HG02678 (cell line): Measurements from ENCODE around the gene TMEM201.

ENCODE experiments used
- ATAC-seq: cut with Tn5 transposase; IDR thresholded peaks from one replicate; pipeline ENCODE4 v1.9.1; 2021; ENCODE audit warnings: mild to moderate bottlenecking, moderate library complexity; ENCODE audit not compliant: unreplicated experiment

The TMEM201 gene

DNA sequence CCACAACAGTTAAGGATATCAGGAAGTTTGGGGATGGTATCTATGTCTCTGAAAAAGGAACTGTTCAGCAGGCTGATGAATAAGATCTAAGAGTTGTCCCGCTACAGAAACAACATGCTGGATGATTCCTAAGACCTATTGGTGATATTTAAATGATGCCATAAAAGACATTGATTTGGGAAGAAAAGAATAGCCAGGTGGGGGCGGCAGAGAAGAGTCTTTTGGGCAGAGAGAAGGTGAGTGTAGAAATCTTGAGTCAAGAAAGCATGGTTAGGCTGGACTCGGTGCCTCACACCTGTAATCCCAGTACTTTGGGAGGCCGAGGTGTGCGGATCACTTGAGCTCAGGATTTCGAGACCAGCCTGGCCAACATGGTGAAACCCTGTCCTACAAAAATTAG is 11.8 kb upstream of the TMEM201 start:
- no peak for ATAC-seq

DNA sequence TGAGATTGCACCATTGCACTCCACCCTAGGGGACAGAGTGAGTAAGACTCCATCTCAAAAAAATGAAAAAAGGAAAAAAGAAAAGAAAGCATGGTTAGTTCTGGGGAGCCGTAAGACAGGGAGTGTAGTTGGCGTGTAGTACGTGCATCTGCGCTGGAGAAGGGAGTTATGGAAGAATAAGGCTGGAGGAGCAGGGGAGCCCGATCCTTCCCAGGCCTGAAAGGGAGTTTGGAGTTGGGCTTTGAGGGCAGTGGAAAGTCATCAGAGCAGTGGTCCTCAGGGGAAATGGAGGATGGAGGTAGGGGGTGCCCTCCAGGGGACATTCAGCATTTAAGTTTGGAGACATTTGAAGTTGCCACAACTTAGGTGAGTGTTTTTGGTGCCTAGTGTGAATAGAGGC is 11.3 kb upstream of the TMEM201 start:
- ATAC-seq = no peak

DNA sequence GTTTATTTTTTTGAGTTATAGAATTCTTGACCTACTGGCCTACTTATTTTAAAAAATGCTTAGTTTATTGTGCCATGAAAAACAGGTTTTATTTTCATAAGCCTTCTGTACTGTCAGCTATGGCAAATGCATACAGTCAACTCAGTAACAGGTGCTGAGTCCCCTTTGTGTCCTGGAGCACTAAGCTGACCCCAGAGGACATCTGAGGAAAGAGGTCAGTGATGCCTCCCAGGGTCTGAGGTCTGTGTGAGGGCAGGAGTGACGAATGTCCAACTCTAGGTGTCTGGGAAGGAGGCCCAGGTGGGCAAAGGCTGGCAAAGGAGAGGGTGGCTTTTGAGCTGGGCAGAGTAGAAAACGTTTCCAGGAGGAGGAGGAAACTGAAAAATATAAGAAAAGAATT is 7.8 kb upstream of the TMEM201 start:
- ATAC-seq = no peak

DNA sequence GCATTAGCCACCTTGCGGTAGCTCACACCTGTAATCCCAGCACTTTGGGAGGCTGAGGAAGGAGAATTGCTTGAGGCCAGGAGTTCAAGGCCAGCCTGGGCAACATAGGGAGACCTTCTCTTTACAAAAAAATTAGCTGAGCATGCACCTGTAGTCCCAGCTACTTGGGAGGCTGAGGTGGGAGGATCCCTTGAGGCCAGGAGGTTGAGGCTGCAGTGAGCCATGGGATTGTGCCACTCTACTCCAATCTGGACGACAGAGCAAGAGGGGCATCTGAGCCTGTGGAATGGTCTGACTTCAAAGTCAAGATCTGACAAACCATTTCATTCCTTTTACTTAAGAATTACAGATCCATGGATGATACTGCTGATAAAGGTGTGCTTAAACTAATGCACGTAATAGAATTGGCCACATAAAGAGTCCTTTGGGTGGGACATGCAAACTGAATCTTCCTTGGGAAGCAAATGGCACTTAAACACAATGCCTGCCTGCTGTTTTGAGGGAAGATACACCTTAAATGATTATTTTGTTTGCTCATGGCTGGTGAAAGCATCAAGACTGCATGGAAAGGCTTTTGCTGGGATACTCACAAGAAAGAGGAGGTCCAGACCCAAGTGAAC is 2.5 kb upstream of the TMEM201 start:
- no peak for ATAC-seq

DNA sequence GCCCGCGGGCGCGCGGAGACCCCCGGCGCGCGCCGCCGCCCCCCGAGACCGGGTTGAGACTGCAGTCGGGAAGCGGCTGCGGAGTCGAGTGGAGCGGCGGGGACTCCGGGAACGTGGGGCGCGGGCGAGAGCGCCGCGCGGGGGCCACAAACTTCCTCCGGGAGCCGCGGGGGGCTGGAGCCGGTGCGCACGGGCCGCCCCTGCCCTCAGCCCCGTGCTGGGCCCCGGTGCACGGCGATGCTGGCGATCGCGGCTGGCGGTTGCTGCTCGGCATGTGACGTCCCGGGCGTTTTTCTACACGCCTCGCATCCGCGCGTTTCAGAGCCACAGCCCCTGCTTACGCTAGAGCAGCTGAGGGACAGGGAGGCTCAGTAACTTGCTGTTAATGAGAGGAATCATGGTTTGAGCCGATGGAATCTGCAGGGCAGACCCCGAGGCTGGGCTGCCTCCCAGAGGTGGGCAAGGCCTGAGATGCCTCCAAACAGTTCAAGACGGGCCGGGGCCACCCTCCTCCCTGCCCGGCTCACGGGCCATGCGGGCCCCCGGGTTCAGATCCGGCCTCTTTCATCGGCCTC is 520 bp downstream of the TMEM201 start:
- ATAC-seq = peak; percentile 16

DNA sequence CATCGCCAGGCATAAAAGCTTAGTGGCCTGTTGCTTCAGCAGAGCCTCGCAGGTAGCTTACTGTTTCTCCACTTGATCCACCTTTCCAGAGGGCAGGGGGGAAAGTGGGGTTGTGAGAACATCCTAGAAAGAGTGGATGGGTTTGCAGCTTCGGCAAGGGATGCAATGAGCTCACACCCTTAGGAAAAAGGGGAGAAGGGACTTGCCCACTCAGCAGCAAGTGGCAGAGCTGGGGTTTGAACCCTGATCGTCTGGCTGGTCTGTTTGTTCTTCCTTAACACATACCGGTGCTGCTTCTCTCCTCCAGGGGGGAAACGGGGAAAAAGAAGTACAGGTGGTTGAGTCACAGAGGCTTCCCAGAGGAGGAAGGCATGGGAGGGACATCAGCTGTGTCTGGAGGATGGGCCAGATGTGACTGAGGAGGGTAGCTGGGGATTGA is 1.0 kb downstream of the TMEM201 start:
- no peak for ATAC-seq

DNA sequence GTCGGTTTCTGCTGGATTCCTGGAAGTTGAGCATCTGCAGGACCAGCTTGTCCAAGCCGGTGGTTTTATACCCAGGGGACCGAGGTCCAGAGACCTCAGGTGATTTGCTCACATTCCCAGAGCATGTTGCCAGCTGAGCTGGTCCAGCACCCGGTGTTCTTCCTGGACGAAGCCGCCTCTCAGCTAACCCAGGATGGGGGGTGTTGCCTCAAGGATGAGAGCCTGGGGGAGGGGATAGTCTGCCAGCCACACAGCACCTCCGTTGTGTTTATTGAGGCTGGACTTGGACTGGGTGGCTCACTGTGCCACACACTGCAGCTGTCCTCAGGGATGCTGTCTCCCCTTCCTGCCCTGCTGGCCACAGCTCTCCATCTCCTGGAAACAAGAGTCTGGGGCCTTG is 1.5 kb downstream of the TMEM201 start:
- ATAC-seq = no peak

DNA sequence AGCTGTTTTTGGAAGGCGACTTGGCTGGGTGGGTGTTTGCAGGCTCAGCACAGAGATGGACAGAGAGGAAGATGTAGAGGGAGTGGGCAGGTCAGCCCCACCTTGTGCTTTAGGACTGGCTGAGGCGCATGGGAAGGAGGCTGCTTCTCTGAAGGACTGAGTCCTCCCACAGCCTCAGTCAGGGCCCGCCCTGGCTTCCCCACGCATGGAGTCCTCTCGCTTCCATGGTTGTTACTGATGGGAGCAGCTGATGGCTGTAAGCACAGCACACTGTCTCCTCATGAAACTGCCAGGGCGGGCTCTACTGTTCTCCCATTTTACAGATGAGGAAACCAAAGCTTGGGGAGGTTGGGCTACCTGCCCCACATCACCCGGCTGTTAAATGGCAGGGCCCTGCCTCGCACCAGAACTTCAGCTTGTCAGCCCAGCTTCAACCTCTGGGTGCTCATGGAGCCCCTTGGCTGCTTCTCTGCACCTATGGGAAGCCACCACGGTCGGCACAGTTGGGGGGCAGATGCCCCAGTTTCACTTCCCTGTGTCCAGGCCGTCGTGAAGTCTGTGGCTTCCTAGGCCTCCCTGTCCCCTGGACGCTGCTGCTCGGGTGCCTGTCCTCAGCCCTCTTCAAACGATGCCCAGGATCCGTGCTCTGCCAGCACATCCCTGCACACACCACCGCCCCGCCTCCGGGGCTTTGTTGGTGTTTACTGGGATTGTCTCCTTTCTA is 2.4 kb downstream of the TMEM201 start:
- ATAC-seq = no peak

DNA sequence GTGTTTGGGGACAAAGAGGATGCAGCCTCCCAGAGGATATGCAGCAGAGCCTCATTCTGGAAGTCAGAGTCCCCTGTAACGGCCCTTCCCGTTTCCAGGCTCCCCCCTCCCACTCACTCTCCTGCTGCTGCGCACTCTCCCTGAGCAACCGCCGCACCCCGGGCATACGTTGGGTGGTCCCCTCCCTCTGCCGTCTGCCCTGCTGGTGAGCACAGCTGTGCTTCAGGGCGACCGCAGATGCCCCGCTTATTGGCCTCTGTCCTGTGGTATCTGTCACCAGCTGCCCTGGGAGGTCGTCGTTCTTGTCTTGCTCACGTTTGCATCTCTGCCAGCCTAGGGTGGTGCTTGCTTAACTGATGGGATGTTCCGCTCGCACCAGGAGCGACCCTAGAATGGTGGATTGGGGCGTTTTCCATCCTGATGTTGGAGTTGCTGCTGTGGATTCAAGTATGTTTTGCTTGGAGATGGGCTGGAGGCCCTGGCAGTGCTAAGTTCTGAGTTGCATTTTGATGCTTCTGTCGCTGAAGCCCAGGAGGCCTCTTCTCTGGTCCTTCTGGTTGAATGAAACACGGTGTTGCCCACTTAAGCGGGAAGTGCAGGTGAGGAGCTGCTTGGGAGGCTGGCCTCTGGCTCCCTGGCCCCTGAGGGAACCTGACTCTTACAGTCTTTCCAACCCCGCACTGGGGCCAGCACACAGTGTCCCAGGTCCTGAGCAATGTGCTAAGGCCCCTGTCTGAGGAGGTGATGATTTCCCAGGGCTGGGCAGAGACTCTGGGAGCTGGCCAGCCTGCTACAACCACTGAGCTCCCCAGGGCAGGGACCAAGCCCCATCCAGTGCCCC is 3.2 kb downstream of the TMEM201 start:
- ATAC-seq = no peak

DNA sequence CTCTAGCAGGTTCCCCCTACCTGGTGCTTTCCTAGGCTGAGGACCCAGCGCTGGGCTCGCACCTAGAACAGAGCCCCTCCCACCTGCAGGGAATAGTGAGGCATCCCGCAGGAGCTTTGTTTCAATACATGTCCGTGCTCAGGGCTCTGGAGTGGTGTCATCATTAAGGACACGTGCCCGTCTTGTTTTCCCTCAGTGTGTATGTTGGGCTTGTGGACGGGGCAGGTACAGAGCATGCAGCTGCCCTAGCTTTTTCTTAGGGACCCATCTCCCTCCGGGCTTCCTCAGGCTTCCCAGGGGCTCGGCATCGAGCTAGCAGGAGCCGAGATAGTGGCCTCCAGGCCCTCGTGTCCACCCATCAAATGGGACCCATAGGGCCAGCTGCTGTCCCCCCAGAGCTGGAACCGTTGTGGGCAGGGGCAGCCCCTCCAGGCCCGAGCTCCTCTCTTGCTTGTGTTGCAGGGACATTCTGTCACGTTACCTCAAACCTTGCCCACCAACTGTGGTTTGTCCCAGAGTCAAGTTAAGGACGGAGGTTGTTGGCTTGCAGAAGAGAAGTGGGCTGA is 3.9 kb downstream of the TMEM201 start:
- no peak for ATAC-seq

DNA sequence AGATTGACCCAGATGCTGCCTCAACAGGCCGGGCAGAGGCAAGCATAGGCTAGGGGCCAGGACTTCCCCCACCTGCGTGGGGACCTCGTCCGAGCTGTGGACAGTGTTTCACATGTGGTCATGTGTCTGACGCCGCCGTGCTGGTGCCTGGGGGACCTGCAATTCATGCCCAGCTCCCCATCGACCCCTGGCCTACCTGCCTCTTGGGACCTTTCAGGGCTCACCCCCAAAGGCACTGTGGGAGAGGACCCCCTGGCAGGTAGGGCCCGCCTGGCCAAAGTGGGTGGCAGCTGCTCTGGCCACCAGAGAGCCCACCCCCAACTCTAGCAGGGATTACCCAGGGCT is 4.4 kb downstream of the TMEM201 start:
- no peak for ATAC-seq

DNA sequence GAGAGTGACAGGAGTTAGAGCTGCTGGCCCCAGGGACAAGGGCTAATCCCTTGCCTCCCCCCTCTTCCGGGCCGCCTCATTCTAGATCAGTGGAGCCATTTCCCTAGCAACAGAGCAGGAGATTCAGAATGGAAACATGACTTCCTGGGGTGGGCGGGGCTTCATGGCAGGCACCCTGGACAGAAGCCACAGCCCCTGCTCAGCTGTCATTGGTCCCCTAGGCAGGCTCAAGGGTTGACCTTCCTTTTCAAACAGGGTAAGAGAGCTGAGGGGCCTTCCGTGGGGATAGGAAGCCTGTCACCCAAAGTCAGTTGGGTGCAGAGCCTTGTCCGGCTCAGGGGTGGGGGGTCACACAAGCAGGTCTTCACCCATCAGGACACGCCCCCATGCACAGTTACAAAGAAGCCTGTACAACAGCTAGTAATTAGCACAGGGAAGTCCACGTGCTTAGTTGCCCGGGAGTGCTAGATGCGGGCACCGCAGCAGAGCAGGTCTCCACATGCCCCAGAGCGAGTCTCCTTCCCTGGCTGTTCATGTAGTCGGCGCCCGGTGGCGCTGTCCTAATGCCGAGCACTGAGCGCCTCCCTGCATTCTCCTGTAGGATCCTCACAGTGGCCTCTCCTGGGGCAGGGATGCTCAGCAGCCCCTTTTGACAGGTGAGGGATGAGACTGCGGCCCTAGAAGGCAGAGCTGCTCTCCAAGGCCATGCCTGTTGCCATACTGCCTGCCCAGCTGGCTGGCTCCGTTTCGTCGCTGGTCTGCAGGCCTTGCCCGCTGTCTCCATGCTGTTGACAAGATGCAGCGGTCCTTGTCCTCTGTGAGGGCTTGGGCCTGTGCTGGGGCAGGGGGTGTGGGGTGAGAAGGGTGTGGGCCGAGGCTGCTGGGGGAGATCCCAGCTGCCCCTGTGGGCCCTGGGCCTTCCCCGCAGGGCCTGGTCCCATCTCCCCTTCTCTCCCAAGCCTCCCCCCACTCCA is 5.1 kb downstream of the TMEM201 start:
- ATAC-seq = peak; percentile 34

DNA sequence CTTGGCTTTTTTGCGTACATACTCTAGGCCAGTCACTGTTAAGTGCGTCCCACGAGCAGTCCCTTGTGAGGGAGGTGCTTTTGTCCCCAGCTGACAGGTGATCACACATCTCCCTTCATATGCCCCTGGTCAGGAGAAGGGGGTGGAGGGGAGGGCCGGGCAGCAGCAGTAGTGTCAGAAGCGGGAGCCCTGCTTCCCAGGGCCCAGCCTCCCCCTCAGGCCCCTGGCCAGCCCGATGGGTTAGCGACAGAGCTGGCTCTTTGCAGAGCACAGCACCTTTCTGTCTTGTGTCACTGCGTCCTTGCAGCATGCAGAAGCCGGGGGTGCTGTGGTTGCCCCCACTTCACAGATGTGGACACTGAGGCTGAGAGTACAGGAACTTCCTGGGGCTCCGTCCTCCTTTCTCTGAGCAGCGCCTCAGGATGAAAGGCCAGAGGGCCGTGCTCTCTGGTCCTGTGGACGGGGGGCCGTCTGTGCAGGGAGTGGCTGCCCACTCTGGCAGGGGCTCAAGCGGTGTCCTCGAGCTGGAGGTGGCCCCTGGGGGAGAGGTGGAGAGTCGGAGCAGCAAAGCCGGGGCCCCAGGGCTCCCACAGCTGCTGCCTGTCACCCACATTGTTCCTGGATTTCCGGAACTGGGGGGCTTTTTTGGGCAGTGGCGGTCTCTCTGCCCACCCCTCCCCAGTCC is 5.9 kb downstream of the TMEM201 start:
- no peak for ATAC-seq

DNA sequence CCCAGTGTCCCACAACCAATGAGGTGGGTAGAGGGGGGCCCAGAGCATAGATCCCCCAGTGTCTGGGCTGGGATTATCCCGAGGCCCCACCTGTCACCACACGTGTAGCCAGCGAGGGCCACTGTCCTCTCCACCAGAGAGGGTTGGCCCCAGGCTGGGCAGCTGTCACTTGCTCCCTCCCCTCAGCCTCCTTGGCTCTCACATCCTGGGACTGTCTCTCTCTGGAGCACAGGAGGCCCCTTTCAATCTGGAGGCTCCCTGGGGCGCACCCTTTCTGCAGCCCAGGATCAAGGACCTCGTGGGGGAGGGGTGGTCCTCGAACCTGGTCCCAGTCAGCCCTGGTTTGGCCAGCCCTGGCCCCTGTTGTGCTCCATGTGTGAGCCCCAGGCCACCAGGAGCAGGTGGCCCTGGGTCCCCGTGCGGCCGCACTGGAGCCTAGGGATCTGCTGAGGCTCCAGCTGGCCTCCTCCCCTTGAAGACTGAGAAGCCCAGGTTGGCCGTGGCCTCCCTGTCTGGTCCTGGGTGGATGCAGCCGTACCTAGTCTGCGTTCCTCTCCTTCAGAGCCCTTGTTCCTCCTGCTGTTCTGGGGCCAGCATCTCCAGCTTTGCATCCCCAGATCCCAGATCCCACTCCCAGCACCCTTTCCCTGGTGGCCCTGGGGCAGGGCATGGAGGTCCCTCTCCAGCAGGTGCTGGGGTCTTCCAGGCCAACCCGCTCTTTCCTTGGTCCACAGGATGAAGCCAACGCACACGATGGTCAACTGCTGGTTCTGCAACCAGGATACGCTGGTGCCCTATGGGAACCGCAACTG is 6.7 kb downstream of the TMEM201 start:
- no peak for ATAC-seq

DNA sequence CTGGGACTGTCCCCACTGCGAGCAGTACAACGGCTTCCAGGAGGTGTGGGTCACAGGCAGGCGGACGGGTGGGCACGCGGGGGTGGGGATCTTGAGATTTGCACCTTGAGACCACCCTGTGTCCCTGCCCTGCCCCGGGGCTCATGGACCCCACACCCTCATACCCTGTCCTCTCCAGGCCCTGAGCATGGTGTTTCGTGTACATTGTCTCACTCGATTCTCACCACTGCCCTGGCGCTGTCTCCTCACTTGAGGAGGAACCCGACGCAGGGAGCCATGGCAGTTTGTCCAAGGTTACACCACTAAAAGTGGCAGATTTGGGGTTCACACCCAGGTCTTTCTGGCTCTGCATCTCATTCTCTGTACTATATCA is 7.2 kb downstream of the TMEM201 start:
- no peak for ATAC-seq

DNA sequence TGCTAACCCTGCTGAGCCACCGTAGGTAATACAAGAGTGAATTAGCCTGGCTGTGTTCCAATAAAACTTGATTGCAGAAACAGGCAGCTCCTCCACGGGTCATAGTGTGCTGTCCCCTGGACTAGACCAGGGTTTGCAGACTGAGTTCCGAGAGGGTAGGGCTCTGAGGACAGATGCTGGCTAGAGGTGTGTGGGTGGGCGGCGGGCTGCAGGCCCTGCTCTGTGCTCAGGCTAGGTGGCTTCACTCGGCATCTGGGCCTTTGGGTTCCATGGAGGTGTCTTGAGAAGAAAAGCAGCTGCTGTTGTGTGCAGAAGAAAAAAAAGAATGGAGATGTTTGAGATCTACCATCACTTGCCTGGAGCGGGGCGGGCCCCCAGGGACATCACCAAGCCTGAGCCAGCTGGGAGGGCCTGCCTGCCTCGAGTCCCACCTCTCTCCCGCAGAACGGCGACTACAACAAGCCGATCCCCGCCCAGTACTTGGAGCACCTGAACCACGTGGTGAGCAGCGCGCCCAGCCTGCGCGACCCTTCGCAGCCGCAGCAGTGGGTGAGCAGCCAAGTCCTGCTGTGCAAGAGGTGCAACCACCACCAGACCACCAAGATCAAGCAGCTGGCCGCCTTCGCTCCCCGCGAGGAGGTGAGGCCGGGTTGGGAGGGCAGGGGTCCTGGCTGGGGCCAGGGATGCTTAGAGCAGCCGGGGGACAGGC is 7.9 kb downstream of the TMEM201 start:
- no peak for ATAC-seq

DNA sequence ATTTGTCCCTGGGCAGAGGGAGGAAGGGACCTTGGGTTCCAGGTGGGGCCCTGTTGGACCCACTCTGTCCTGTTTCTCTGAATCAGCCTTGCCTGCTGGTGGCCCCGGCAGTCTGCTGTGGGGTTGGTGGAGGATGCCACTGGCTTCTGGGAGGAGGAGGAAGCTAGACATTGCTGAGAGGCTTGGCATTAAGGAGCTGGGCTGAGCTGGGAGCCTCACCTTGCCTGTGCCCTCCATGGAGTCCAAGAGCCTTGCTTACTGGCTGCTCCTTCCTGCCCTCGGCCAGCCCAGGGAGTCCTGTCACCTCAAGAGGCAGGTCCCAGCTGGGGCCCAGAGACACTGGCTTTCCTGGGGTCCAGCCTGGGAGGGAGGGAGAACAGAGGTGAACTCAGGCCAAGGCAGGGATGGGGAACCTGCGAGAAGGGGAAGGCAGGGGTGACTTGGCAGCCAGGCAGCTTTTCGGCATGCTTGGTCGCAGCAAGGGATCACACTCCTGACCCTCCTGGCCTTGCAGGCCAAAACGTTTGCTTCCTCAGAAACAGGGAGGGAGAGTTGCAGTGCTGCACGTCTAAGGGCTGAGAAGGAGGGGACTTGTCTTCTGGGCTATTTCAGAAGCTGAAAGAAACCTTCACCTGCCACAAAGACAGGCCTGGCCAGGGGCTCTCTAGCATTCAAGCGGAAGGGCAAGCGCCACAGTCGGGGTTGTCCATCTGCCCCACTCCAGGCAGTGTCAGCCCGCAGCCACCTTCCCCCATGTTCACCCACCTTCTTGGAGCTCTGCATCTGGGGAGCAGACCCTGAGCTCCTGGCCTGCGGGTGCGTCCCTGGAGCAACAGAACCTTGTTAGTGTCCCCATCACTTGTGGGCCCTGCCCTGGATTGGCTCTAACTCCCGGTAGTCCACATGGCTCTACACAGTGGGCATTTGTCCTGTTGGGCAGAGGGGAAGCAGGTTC is 8.9 kb downstream of the TMEM201 start:
- ATAC-seq = no peak
